Neural cell (in vitro differentiated cells): Measurements from ENCODE around the gene KLC1. TPM values are rescaled to one million over a fixed set of nuclear protein-coding genes. Genes with fewer than 3 reads are reported as not detected.

Experiments
- H2AFZ ChIP-seq: fragments of 200-600, 300-800 bp; sonication (generic), shearing (Covaris generic); 2 replicates; pipeline ENCODE4 v1.6.0; 2014; ENCODE audit warnings: low read depth, mild to moderate bottlenecking, antibody characterized with exemption, low read length, moderate library complexity
- H3F3A ChIP-seq: fragments of 200-600 bp; shearing (Covaris generic); 2 replicates; pipeline ENCODE4 v1.6.1; 2016; ENCODE audit warnings: mild to moderate bottlenecking, moderate library complexity, mixed read lengths, antibody characterized with exemption, low read length; ENCODE audit not compliant: insufficient read depth, poor library complexity, severe bottlenecking
- H3K27ac ChIP-seq: fragments of 200-600, 300-800 bp; sonication (generic), shearing (Covaris generic); 2 replicates; pipeline ENCODE4 v1.5.1; 2014; ENCODE audit warnings: mild to moderate bottlenecking, low read length, moderate library complexity
- H3K27me3 ChIP-seq: fragments of 300-800, 200-600 bp; sonication (generic), shearing (Covaris generic); 2 replicates; pipeline ENCODE4 v1.6.0; 2014; ENCODE audit warnings: mild to moderate bottlenecking, low read depth, low read length, moderate library complexity; ENCODE audit not compliant: insufficient read depth
- H3K36me3 ChIP-seq: fragments of 300-800, 200-600 bp; sonication (generic), shearing (Covaris generic); 2 replicates; pipeline ENCODE4 v1.5.1; 2014; ENCODE audit warnings: mild to moderate bottlenecking, antibody characterized with exemption, low read length, moderate library complexity; ENCODE audit not compliant: insufficient read depth
- H3K4me2 ChIP-seq: fragments of 300-800, 200-600 bp; sonication (generic), shearing (Covaris generic); 2 replicates; pipeline ENCODE4 v1.6.0; 2014; ENCODE audit warnings: mild to moderate bottlenecking, low read length
- H3K4me3 ChIP-seq: fragments of 300-800, 200-600 bp; sonication (generic), shearing (Covaris generic); 2 replicates; pipeline ENCODE4 v1.5.1; 2014; ENCODE audit warnings: mild to moderate bottlenecking, low read length, moderate library complexity
- H3K79me2 ChIP-seq: fragments of 200-600 bp; shearing (Covaris generic); replicated peaks from 2 replicates; pipeline ENCODE4 v1.6.0; 2014; ENCODE audit warnings: mild to moderate bottlenecking, low read length, moderate library complexity; ENCODE audit not compliant: insufficient read depth
- H3K9ac ChIP-seq: fragments of 300-800, 200-600 bp; sonication (generic), shearing (Covaris generic); 2 replicates; pipeline ENCODE4 v1.6.1; 2016; ENCODE audit warnings: mild to moderate bottlenecking, low read length, mixed read lengths
- H3K9me2 ChIP-seq: fragments of 200-600 bp; shearing (Covaris generic); 2 replicates; pipeline ENCODE4 v1.6.1; 2016; ENCODE audit warnings: mild to moderate bottlenecking, low read length, mixed read lengths; ENCODE audit not compliant: insufficient read depth
- H3K9me3 ChIP-seq: fragments of 200-600, 300-800 bp; sonication (generic), shearing (Covaris generic); 2 replicates; pipeline ENCODE4 v1.6.1; 2016; ENCODE audit warnings: mild to moderate bottlenecking, mixed run types, low read length, moderate library complexity, mixed read lengths
- H4K20me1 ChIP-seq: fragments of 200-600 bp; shearing (Covaris generic); 2 replicates; pipeline ENCODE4 v1.6.1; 2016; ENCODE audit warnings: mild to moderate bottlenecking, mixed run types; ENCODE audit not compliant: insufficient read depth
- EP300 ChIP-seq: fragments of 450-650 bp; conservative IDR thresholded peaks from 2 replicates; pipeline ENCODE4 v1.6.1; 2014; ENCODE audit warnings: antibody characterized with exemption, mild to moderate bottlenecking, moderate library complexity; ENCODE audit not compliant: poor library complexity, severe bottlenecking
- EZH2 ChIP-seq: fragments of 200-600, 300-800 bp; shearing (Covaris generic), sonication (generic); IDR thresholded peaks from 2 replicates; pipeline ENCODE4 v1.6.1; 2014; ENCODE audit warnings: antibody characterized with exemption, low read length, borderline replicate concordance, mild to moderate bottlenecking; ENCODE audit not compliant: insufficient read depth, poor library complexity, severe bottlenecking
- MXI1 ChIP-seq: fragments of 450-650 bp; conservative IDR thresholded peaks from 2 replicates; pipeline ENCODE4 v1.6.1; 2014; ENCODE audit warnings: antibody characterized with exemption, mild to moderate bottlenecking; ENCODE audit not compliant: poor library complexity, severe bottlenecking
- POLR2AphosphoS5 ChIP-seq: IDR thresholded peaks from 2 replicates; pipeline ENCODE4 v1.6.1; 2012
- RAD21 ChIP-seq: fragments of 450-650 bp; conservative IDR thresholded peaks from 2 replicates; pipeline ENCODE4 v1.6.1; 2014; ENCODE audit warnings: antibody characterized with exemption, mild to moderate bottlenecking, moderate library complexity
- REST ChIP-seq: IDR thresholded peaks from 2 replicates; pipeline ENCODE4 v1.6.1; 2012; ENCODE audit warnings: borderline replicate concordance
- SMC3 ChIP-seq: fragments of 450-650 bp; conservative IDR thresholded peaks from 2 replicates; pipeline ENCODE4 v1.6.1; 2014; ENCODE audit warnings: antibody characterized with exemption, mild to moderate bottlenecking, moderate library complexity; ENCODE audit not compliant: poor library complexity
- TAF1 ChIP-seq: IDR thresholded peaks from 2 replicates; pipeline ENCODE4 v1.6.1; 2012; ENCODE audit warnings: low read depth
- polyA plus RNA-seq: library from polyadenylated mRNA; depleted of rRNA; stranded (reverse); fragments of >200 nt; gene quantifications from 2 replicates; pipeline ENCODE4 v1.2.3, GENCODE V29; 2014
- TF ChIP-seq, protein P1 (sequence below): fragments of 450-650 bp; IDR thresholded peaks from 2 replicates; pipeline ENCODE4 v1.5.1; 2014; ENCODE audit warnings: antibody characterized with exemption, mild to moderate bottlenecking, moderate library complexity; ENCODE audit not compliant: poor library complexity, severe bottlenecking

KLC1 gene
- polyA plus RNA-seq, 1 donor from 2014 or later, result 1,272 TPM

GRCh38 chr14:103697603-103698379 is 68.8 kb downstream of the KLC1 start:
- H4K20me1 ChIP-seq, result no peaks in the 10 kb centered on the region
- H3K9me3 ChIP-seq, result no peaks in the 10 kb centered on the region
- H3K9ac ChIP-seq, result no peak overlapping the region
- H3K79me2 ChIP-seq, result peaks cover 3% of the 10 kb centered on the region
- no peak overlapping the region for H3K27ac ChIP-seq
- no peak overlapping the region for H3K4me3 ChIP-seq
- H2AFZ ChIP-seq, result no peak overlapping the region
- no peaks in the 10 kb centered on the region for H3K27me3 ChIP-seq
- no peaks in the 10 kb centered on the region for H3K9me2 ChIP-seq
- no peak overlapping the region for H3K4me2 ChIP-seq
- H3K36me3 ChIP-seq, result peaks cover 7% of the 10 kb centered on the region
- no peaks in the 10 kb centered on the region for H3F3A ChIP-seq
- TF ChIP-seq, protein P1, sequence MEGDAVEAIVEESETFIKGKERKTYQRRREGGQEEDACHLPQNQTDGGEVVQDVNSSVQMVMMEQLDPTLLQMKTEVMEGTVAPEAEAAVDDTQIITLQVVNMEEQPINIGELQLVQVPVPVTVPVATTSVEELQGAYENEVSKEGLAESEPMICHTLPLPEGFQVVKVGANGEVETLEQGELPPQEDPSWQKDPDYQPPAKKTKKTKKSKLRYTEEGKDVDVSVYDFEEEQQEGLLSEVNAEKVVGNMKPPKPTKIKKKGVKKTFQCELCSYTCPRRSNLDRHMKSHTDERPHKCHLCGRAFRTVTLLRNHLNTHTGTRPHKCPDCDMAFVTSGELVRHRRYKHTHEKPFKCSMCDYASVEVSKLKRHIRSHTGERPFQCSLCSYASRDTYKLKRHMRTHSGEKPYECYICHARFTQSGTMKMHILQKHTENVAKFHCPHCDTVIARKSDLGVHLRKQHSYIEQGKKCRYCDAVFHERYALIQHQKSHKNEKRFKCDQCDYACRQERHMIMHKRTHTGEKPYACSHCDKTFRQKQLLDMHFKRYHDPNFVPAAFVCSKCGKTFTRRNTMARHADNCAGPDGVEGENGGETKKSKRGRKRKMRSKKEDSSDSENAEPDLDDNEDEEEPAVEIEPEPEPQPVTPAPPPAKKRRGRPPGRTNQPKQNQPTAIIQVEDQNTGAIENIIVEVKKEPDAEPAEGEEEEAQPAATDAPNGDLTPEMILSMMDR, result no peak
- TF ChIP-seq RAD21 (no peak), SMC3 (no peak), TAF1 (no peak), POLR2AphosphoS5 (no peak), EP300 (no peak), REST (no peak), EZH2 (no peak), MXI1 (no peak)

- Histone ChIP-seq H3K27ac (no peak overlapping the region), H3K9me2 (no peaks in the 10 kb centered on the region), H3K4me3 (no peak overlapping the region), H3K9ac (no peak overlapping the region), H3K27me3 (no peaks in the 10 kb centered on the region), H3F3A (no peaks in the 10 kb centered on the region), H3K9me3 (no peaks in the 10 kb centered on the region), H4K20me1 (no peaks in the 10 kb centered on the region), H3K4me2 (no peak overlapping the region), H3K79me2 (peaks cover 3% of the 10 kb centered on the region), H3K36me3 (peaks cover 4% of the 10 kb centered on the region), H2AFZ (no peak overlapping the region)
- TF ChIP-seq REST, result no peak
- no peak for TF ChIP-seq EZH2
Observed at GRCh38 chr14:103698380-103699260, 69.6 kb downstream of the KLC1 start.
